NCI-H748 treated with DMSO at 0.1 percent for 48 hours (cell line): ENCODE data around the gene HOXB5.

Source experiments
- DNase-seq: peaks from one replicate; lab custom pipeline; 2025; lab: John Stamatoyannopoulos, UW

Gene HOXB5

GRCh38 chr17:48615963-48616716 lies 22.6 kb upstream of the HOXB5 start:
- DNase-seq: no peak

GRCh38 chr17:48615047-48615962 lies 21.7 kb upstream of the HOXB5 start, which contains the start of gene HOXB8:
Gene HOXB8, minus strand, starts transcription at chr17:48615292. Its CDS starts 588 bp downstream, at chr17:48614704.
- DNase-seq: no peak

- no peak for DNase-seq
Observed at GRCh38 chr17:48613862-48614694, 20.5 kb upstream of the HOXB5 start.

GRCh38 chr17:48612854-48613691 lies 19.5 kb upstream of the HOXB5 start:
- no peak for DNase-seq

GRCh38 chr17:48612456-48612853 lies 18.9 kb upstream of the HOXB5 start:
- DNase-seq: no peak

GRCh38 chr17:48611681-48612455 lies 18.3 kb upstream of the HOXB5 start:
- peak; percentile 51 for DNase-seq

- DNase-seq: no peak
Observed at GRCh38 chr17:48611213-48611612, 17.6 kb upstream of the HOXB5 start.

- peak; percentile 53 for DNase-seq
Observed at GRCh38 chr17:48610282-48611211, 17.0 kb upstream of the HOXB5 start, which contains the start of gene HOXB7. Gene HOXB7, minus strand, starts transcription at chr17:48611017. Its CDS starts 99 bp downstream, at chr17:48610918.

GRCh38 chr17:48609759-48610281 lies 16.2 kb upstream of the HOXB5 start:
- DNase-seq: no peak

- DNase-seq: no peak
Observed at GRCh38 chr17:48609033-48609432, 15.5 kb upstream of the HOXB5 start.

- no peak for DNase-seq
Observed at GRCh38 chr17:48608494-48608834, 14.9 kb upstream of the HOXB5 start.

- no peak for DNase-seq
Observed at GRCh38 chr17:48606892-48607614, 13.5 kb upstream of the HOXB5 start.

- no peak for DNase-seq
Observed at GRCh38 chr17:48605991-48606891, 12.7 kb upstream of the HOXB5 start.

GRCh38 chr17:48605409-48605919 lies 11.9 kb upstream of the HOXB5 start:
- no peak for DNase-seq

GRCh38 chr17:48604770-48605329 lies 11.3 kb upstream of the HOXB5 start, which contains the start of gene HOXB6:
Gene HOXB6, minus strand, starts transcription at chr17:48604986. Its CDS starts 6,836 bp downstream, at chr17:48598150.
- DNase-seq: no peak

GRCh38 chr17:48603959-48604769 lies 10.6 kb upstream of the HOXB5 start:
- DNase-seq: no peak
